Prostate gland (tissue), 2 donors: Measurements from ENCODE around the gene ITGB1. TPM values are rescaled to one million over a fixed set of nuclear protein-coding genes. Genes with fewer than 3 reads are reported as not detected.
"Not testable (repeated sequence)": the region's sequence is repeated elsewhere in the genome, so short reads cannot be mapped to it uniquely, and the experiment has no call there.

Experiments
- DNase-seq: peaks from one replicate; pipeline ENCODE4 v3.0.0-alpha.2; 2019; ENCODE audit warnings: low spot score
- H3K27ac ChIP-seq, 2 donors: fragments of 200-600 bp; sonication (generic); 2 replicates each; pipeline ENCODE4 v1.5.1; 2017 to 2019
- H3K27me3 ChIP-seq: fragments of 200-600 bp; sonication (generic); replicated peaks from 2 replicates; pipeline ENCODE4 v1.5.1; 2019; ENCODE audit not compliant: insufficient read depth
- H3K36me3 ChIP-seq, 2 donors: fragments of 200-600 bp; sonication (generic); 1 replicate in 1 of 2; 2 replicates in 1 of 2; pipeline versions ENCODE4 v1.5.1 to v1.8.1; 2017 to 2019
- H3K4me1 ChIP-seq: fragments of 200-600 bp; sonication (generic); replicated peaks from 2 replicates; pipeline ENCODE4 v1.5.1; 2019
- H3K4me3 ChIP-seq, 2 donors: fragments of 200-600 bp; sonication (generic); 2 replicates each; pipeline ENCODE4 v1.5.1; 2017 to 2019
- H3K9me3 ChIP-seq: fragments of 200-600 bp; sonication (generic); 2 replicates; pipeline ENCODE4 v1.5.1; 2017
- POLR2A ChIP-seq: fragments of 450-650 bp; IDR thresholded peaks from one replicate; pipeline ENCODE4 v1.6.1; 2016; ENCODE audit warnings: antibody characterized with exemption, mild to moderate bottlenecking
- POLR2AphosphoS5 ChIP-seq: sonication (generic); formaldehyde crosslinking; IDR thresholded peaks from one replicate; pipeline ENCODE4 v1.6.1; 2017; ENCODE audit warnings: antibody characterized with exemption
- WGBS: methylation state at CpG from one replicate; pipeline ENCODE4 v1.1.5; 2018; 5-methylcytosine and 5-hydroxymethylcytosine counted together
- intact Hi-C: fragments of 100-400 bp; cut with DNase I; formaldehyde crosslinking; loops from one replicate; pipeline ENCODE4 v1.14.2; 2022
- total RNA-seq, 2 donors: library from RNA; depleted of rRNA; stranded (reverse); fragments of >200 nt; gene quantifications; one replicate each; pipeline ENCODE4 v1.1.0, GENCODE V29; 2016
- TF ChIP-seq, protein P1 (sequence below), 4 experiments: fragments of 200-600 bp in 2 of 4; fragments of 450-650 bp in 2 of 4; sonication (generic) in 2 of 4; IDR thresholded peaks; 1 replicate in 3 of 4; 2 replicates in 1 of 4; pipeline ENCODE4 v1.5.1; 2016 to 2019; ENCODE audit warnings: antibody characterized with exemption in 4 of 4, mild to moderate bottlenecking in 2 of 4, moderate library complexity in 2 of 4

Gene ITGB1
- total RNA-seq, 2 donors from 2014 or later = 246 to 293 TPM

DNA sequence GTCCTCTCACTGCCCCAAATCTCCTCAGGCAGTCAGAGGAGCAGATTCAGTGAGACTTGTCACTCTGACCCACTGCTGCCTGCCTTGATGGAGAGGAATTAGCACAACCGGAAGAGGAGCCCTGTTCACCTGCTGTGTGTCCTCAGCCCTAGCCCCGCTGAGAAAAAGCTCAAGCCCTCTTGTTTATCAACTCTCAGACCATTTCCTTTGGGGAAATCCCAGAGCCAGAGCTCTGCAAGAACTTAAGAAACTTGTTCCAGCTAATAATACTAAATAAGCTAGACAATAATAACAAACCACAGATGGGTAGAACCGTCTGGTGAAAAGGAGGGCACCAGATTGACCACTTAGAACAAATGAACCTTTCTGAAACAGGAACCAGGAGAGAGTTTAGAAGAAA, 37.7 kb upstream of the ITGB1 start:
- WGBS = 54% methylated on average over 3 of the region's 3 CpGs
- H3K4me3 ChIP-seq = no peak overlapping the region
- H3K9me3 ChIP-seq = no peaks in the 10 kb centered on the region
- no peaks in the 10 kb centered on the region for H3K4me1 ChIP-seq
- no peak for DNase-seq
- H3K27me3 ChIP-seq = no peaks in the 10 kb centered on the region
- intact Hi-C loops = no loop called here
- TF ChIP-seq, protein P1, sequence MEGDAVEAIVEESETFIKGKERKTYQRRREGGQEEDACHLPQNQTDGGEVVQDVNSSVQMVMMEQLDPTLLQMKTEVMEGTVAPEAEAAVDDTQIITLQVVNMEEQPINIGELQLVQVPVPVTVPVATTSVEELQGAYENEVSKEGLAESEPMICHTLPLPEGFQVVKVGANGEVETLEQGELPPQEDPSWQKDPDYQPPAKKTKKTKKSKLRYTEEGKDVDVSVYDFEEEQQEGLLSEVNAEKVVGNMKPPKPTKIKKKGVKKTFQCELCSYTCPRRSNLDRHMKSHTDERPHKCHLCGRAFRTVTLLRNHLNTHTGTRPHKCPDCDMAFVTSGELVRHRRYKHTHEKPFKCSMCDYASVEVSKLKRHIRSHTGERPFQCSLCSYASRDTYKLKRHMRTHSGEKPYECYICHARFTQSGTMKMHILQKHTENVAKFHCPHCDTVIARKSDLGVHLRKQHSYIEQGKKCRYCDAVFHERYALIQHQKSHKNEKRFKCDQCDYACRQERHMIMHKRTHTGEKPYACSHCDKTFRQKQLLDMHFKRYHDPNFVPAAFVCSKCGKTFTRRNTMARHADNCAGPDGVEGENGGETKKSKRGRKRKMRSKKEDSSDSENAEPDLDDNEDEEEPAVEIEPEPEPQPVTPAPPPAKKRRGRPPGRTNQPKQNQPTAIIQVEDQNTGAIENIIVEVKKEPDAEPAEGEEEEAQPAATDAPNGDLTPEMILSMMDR (IDR thresholded peaks at IDR 0.05) = no peak
- no peaks in the 10 kb centered on the region for H3K36me3 ChIP-seq
- no peak overlapping the region for H3K27ac ChIP-seq

DNA sequence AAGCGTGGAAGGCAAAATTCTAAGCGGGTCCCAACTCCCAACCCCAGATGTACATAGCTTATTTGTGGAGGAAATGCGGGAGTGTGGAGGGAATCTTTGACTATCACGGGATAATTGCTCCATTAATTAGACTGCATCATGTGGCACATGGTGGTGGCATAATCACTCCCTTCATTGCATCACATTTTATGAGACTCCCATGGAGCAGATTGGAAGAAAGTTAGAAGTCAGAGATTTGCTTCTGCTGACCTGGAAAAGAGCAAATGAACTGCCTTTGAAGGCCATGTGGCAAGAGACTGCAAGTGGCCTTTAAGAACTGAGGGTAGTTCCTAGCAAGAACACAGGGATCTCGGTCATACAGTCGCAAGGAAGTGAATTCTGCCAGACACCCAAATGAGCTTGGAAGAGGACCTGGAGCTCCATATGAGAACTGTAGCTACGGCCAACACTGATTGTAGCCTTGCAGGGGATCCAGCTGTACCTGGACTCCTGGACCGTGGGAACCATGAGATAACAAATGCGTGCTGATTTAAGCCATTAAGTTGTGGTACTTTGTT, 37.1 kb upstream of the ITGB1 start:
- WGBS = 88% methylated on average over 9 of the region's 9 CpGs
- H3K36me3 ChIP-seq = no peaks in the 10 kb centered on the region
- H3K9me3 ChIP-seq = no peaks in the 10 kb centered on the region
- H3K27ac ChIP-seq = no peak overlapping the region
- DNase-seq = no peak
- intact Hi-C loops = no loop called here
- H3K27me3 ChIP-seq = no peaks in the 10 kb centered on the region
- H3K4me1 ChIP-seq = no peaks in the 10 kb centered on the region
- TF ChIP-seq, protein P1 (IDR thresholded peaks at IDR 0.05) = no peak
- TF ChIP-seq POLR2A (no peak), POLR2AphosphoS5 (no peak)
- H3K4me3 ChIP-seq = no peak overlapping the region

DNA sequence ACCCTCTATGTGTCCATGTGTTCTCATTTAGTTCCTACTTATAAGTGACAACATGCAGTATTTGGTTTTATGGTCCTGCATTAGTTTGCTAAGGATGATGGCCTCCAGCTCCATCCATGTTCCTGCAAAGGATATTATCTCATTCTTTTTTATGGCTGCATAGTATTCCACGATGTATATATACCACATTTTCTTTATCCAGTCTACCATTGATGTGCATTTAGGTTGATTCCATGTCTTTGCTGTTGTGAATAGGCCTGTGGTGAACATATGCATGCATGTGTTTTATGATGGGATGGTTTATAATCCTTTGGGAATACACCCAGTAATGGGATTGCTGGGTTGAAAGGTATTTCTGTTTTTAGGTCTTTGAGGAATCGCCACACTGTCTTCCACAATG, 36.6 kb upstream of the ITGB1 start:
- H3K27ac ChIP-seq, DNase-seq, H3K36me3 ChIP-seq, H3K4me3 ChIP-seq, H3K4me1 ChIP-seq, H3K9me3 ChIP-seq, H3K27me3 ChIP-seq, intact Hi-C loops: not testable (repeated sequence)
- WGBS = 98% methylated on average over 2 of the region's 2 CpGs

DNA sequence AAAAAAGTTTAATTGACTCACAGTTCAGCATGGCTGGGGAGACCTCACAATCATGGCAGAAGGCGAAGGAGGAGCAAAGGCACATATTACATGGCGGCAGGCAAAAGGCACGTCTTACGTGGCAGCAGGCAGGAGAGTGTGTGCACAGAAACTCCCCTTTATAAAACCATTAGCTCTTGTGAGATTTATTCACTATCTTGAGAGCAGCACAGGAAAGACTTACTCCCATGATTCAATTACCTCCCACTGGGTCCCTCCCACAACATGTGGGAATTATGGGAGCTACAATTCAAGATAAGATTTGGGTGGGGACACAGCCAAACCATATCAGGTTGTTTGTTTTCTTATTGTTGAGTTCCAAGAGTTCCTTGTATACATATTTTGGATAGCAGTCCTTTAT, 34.3 kb upstream of the ITGB1 start:
- intact Hi-C loops, H3K4me1 ChIP-seq, DNase-seq, H3K4me3 ChIP-seq, H3K27ac ChIP-seq, H3K27me3 ChIP-seq, H3K36me3 ChIP-seq, H3K9me3 ChIP-seq: not testable (repeated sequence)
- 93% methylated on average over 4 of the region's 4 CpGs for WGBS

DNA sequence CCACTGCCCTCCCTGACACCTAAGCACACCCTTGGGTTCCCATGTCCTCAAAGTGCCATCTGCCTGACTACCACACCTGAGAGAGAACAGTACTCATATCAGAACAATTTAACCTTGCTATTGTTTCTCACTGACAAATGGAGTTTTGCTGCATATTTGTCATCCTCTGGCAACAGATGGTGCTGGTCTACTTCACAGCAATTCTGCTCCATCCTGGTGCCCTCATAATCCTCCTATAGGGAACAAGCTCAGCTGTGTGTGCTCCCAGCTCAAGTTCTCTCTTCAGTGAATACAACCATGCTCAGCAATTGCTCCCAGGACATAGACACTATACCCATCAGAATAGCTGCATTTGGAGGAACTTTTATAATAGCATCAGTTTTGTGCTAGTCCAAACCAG, 32.8 kb upstream of the ITGB1 start:
- Histone ChIP-seq H3K9me3 (no peaks in the 10 kb centered on the region), H3K27ac (no peak overlapping the region), H3K4me1 (no peaks in the 10 kb centered on the region), H3K4me3 (no peak overlapping the region), H3K27me3 (no peaks in the 10 kb centered on the region), H3K36me3 (no peaks in the 10 kb centered on the region)
- TF ChIP-seq POLR2AphosphoS5 = no peak
- no peak for TF ChIP-seq POLR2A
- TF ChIP-seq, protein P1 (IDR thresholded peaks at IDR 0.05) = no peak
- intact Hi-C loops = no loop called here
- DNase-seq = no peak

DNA sequence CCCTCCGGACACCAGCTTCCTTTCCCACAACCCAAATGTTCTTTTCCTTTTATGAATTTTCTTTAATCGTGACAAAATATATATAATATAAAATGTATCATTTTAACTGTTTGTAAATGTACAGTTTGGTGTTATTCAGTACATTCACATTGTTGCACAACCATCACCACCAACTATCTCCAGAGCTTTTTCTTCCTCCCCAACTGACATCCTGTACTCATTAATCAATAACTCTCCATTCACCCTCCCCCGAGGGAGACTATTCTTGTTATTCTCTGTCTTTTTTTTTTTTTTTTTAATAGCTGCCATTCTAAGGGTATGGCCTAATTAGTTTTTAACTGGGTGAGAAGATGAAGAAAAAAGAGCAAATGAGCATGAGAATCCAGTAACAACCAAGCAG, 30.6 kb upstream of the ITGB1 start:
- TF ChIP-seq, protein P1 (IDR thresholded peaks at IDR 0.05) = no peak
- TF ChIP-seq POLR2AphosphoS5 (no peak), POLR2A (no peak)
- Histone ChIP-seq H3K9me3 (no peaks in the 10 kb centered on the region), H3K4me1 (no peaks in the 10 kb centered on the region), H3K27ac (no peak overlapping the region), H3K36me3 (no peaks in the 10 kb centered on the region), H3K4me3 (no peak overlapping the region), H3K27me3 (no peaks in the 10 kb centered on the region)
- DNase-seq = no peak
- intact Hi-C loops = no loop called here
- 75% methylated on average over 3 of the region's 3 CpGs for WGBS
